Neural crest cell (in vitro differentiated cells): ENCODE measurements around the gene HOXA4. TPM values are rescaled to one million over a fixed set of nuclear protein-coding genes. Genes with fewer than 3 reads are reported as not detected.
A peak's percentile ranks its signal among the peaks of the same experiment; 100 is the strongest.

Experiments
- DNase-seq: peaks from one replicate; pipeline ENCODE4 v3.0.0; 2021; ENCODE audit warnings: low read depth, mixed read lengths, low spot score
- H3K27ac Mint-ChIP-seq: one replicate; pipeline ENCODE4 v1.8.0; 2021; ENCODE audit warnings: mild to moderate bottlenecking, mixed read lengths; ENCODE audit not compliant: unreplicated experiment
- H3K27me3 Mint-ChIP-seq: 2 replicates; pipeline ENCODE4 v1.8.0; 2021; ENCODE audit warnings: low read depth, mild to moderate bottlenecking, mixed read lengths
- H3K36me3 Mint-ChIP-seq: 2 replicates; pipeline ENCODE4 v1.8.0; 2021; ENCODE audit warnings: low read depth, mild to moderate bottlenecking, mixed read lengths
- H3K4me1 Mint-ChIP-seq: 2 replicates; pipeline ENCODE4 v1.8.0; 2021; ENCODE audit warnings: mixed read lengths
- H3K4me3 Mint-ChIP-seq: one replicate; pipeline ENCODE4 v1.8.0; 2021; ENCODE audit warnings: mild to moderate bottlenecking, mixed read lengths
- H3K9me3 Mint-ChIP-seq: 2 replicates; pipeline ENCODE4 v1.8.0; 2021; ENCODE audit warnings: mixed read lengths
- total RNA-seq: library from RNA; stranded (reverse); gene quantifications from 2 replicates; pipeline ENCODE4 v1.2.1, GENCODE V29; 2021
- TF ChIP-seq, protein P1 (sequence below): fragments of 200-600 bp; sonication (generic); conservative IDR thresholded peaks from 2 replicates; pipeline ENCODE4 v1.5.0; 2021; ENCODE audit warnings: antibody characterized with exemption, mild to moderate bottlenecking

The HOXA4 gene
- total RNA-seq, 1 donor from 2014 or later = 0.68 TPM

DNA sequence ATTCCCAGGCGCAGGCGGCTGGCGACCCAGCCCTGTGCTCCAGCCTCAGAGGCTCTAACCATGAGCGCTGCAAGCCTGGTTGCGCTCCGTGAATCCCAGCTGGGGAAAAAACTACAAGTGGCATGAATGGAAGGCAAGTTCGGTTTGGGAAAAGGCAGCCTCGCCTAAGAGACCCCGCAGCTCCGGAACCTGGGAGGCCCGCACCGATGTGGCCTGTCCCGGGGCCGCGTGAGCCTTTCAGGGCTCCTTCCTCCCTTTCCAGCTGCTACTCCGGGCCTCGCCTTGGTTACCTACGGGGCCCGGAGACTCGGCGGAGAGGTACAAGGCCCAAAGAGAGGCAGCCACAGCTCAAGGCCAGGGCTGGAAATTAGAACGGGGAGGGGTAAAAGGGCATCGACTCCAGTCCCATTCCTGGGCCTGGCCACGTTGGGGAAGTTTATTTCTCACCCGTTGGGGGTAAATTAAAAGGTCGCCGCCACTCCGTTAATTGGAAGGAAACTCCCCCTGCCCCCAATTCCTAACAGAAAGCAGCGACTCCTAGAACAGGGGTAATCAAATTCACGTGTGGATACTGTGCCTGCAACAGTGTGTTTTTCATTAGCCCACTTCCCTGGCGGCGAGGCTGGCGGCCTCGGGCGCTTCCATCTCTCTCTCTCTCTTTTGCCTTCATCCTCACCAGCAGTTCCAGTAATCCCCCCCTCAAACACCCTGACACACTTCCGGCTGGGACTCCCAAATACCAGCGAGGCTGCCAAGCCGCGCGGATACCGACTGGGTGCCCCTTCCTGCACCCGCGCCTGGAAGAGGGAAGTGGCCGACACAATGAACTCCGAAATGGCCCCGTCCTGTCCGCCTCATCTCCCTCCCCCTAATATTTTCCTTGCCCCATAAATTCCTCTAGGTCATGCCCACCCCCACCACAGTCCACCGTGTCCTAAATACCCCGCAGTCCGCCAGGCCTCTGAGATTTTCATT, 36.3 kb upstream of the HOXA4 start:
- DNase-seq = no peak
- Mint-ChIP-seq H3K27me3 (peaks cover 98% of the 10 kb centered on the region), H3K4me1 (peaks cover 15% of the 10 kb centered on the region), H3K36me3 (peaks cover 7% of the 10 kb centered on the region), H3K9me3 (no peaks in the 10 kb centered on the region), H3K4me3 (peak overlapping the region; percentile 54), H3K27ac (no peak overlapping the region)
- TF ChIP-seq, protein P1, sequence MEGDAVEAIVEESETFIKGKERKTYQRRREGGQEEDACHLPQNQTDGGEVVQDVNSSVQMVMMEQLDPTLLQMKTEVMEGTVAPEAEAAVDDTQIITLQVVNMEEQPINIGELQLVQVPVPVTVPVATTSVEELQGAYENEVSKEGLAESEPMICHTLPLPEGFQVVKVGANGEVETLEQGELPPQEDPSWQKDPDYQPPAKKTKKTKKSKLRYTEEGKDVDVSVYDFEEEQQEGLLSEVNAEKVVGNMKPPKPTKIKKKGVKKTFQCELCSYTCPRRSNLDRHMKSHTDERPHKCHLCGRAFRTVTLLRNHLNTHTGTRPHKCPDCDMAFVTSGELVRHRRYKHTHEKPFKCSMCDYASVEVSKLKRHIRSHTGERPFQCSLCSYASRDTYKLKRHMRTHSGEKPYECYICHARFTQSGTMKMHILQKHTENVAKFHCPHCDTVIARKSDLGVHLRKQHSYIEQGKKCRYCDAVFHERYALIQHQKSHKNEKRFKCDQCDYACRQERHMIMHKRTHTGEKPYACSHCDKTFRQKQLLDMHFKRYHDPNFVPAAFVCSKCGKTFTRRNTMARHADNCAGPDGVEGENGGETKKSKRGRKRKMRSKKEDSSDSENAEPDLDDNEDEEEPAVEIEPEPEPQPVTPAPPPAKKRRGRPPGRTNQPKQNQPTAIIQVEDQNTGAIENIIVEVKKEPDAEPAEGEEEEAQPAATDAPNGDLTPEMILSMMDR = no peak

DNA sequence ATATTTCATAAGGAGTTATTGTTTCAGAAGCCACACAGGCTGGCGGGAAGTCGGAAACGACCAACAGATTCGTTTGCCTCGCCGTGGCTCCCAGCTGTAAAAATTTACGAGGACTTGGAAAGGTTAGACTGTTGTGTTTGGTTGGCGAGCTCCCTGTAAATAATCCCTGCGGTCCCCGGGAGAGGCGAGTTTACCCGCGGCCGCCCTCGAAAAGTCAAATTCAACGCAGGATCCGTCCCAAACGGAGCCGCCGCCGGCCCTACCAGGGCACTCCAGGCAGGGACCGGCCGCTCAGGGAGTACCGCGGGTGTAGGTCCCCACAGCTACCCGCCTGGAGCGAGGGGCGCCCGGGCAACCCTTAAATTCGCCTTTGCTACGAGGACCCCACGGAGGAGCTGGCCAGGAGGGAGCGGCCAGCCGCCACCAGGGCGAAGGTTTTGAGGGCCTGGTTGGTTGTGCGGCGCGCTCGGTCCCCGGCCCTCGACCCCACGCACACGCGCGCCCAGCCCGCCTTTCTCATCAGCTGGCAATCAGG, 35.5 kb upstream of the HOXA4 start:
- TF ChIP-seq, protein P1 = no peak
- H3K4me3 Mint-ChIP-seq = peak overlapping the region; percentile 58
- H3K36me3 Mint-ChIP-seq = peaks cover 7% of the 10 kb centered on the region
- H3K4me1 Mint-ChIP-seq = peaks cover 10% of the 10 kb centered on the region
- no peak overlapping the region for H3K27ac Mint-ChIP-seq
- no peak for DNase-seq
- no peaks in the 10 kb centered on the region for H3K9me3 Mint-ChIP-seq
- peaks cover 96% of the 10 kb centered on the region for H3K27me3 Mint-ChIP-seq

DNA sequence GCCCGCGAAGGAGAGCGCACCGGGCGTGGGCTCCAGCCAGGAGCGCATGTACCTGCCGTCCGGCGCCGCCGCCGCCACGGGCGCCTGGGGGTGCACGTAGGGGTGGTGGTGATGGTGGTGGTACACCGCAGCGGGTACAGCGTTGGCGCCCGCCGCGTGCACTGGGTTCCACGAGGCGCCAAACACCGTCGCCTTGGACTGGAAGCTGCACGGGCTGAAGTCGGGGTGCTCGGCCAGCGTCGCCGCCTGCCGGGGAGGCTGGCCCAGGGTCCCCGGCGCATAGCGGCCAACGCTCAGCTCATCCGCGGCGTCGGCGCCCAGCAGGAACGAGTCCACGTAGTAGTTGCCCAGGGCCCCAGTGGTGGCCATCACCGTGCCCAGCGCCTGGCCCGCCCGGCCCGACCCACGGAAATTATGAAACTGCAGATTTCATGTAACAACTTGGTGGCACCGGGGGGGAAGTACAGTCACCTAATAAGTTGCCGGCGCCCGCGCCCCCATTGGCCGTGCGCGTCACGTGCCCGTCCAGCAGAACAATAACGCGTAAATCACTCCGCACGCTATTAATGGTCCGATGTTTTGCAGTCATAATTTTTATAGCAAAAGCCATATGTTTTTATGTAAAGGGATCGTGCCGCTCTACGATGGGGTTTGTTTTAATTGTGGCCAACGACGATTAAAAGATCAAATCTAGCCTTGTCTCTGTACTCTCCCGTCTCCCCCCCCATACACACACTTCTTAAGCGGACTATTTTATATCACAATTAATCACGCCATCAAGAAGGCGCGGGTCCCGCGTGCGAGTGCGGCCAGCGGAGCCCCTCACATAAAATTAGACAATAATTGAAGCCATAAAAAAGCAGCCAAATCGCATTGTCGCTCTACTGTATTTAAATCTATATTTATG, 34.8 kb upstream of the HOXA4 start, which contains the start of gene HOXA9:
TSS of gene HOXA9 (minus strand) at position 449 of the 907 bp plus-strand sequence. CDS start at position 369, 80 bp downstream.
- Mint-ChIP-seq H3K4me3 (peak within 1 kb of the TSS; percentile 79), H3K27me3 (peaks cover 94% of the 10 kb centered on the region), H3K4me1 (peaks cover 10% of the 10 kb centered on the region), H3K36me3 (peaks cover 7% of the 10 kb centered on the region), H3K9me3 (no peaks in the 10 kb centered on the region), H3K27ac (no peak within 1 kb of the TSS)
- TF ChIP-seq, protein P1 = peak; percentile 13
- DNase-seq = no peak

DNA sequence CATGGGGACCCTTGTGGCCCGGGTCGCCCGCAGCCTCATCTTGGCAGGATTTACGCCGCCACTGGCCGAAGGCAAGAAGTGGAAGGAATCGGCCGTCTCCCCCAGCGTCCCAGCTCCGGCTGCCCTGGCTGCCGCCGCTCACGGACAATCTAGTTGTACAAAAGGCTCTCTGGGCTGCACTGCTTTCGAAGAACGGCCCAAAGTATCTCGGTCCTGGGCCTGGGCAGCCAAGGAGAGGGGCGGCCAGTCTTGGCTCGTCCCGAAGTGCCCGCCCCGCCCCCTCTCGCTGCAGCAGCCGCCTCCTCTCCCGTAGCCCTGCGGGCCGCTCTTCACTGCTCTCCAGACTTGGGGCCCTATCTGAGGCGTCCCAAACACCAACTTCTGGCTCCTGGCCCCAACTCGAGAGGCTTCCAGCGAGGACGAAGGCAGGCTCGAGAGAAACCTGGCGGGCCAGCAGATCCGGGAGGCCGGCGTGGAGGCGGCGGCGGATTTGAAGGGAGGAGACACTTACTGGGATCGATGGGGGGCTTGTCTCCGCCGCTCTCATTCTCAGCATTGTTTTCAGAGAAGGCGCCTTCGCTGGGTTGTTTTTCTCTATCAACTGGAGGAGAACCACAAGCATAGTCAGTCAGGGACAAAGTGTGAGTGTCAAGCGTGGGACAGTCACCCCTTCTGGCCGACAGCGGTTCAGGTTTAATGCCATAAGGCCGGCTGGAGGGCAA, 34.0 kb upstream of the HOXA4 start:
- H3K27me3 Mint-ChIP-seq = peaks cover 95% of the 10 kb centered on the region
- no peaks in the 10 kb centered on the region for H3K9me3 Mint-ChIP-seq
- no peak overlapping the region for H3K27ac Mint-ChIP-seq
- H3K4me3 Mint-ChIP-seq = peak overlapping the region; percentile 79
- TF ChIP-seq, protein P1 = peak; percentile 38
- H3K4me1 Mint-ChIP-seq = peaks cover 10% of the 10 kb centered on the region
- DNase-seq = no peak
- H3K36me3 Mint-ChIP-seq = peaks cover 7% of the 10 kb centered on the region

DNA sequence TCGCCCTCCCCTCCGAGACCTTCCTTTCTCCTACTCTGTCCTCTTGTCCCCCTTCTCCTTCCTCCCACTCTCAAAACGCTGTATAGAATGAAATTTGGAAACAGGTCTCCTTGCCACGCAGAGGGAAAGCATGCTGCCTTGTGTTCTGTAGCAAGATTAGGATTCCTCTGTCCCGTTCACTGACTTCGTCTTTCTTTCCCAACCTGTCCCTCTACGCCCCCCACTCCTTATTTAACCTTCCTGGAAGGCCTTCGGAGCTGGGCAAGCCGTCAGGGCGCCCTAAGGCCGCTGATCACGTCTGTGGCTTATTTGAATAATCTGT, 33.4 kb upstream of the HOXA4 start:
- Mint-ChIP-seq H3K27ac (no peak overlapping the region), H3K9me3 (no peaks in the 10 kb centered on the region), H3K4me3 (peak overlapping the region; percentile 79), H3K27me3 (peaks cover 95% of the 10 kb centered on the region), H3K4me1 (peaks cover 10% of the 10 kb centered on the region), H3K36me3 (peaks cover 7% of the 10 kb centered on the region)
- no peak for DNase-seq
- TF ChIP-seq, protein P1 = no peak
